Measurements from ENCODE around the gene ATP9A. TPM values are rescaled to one million over a fixed set of nuclear protein-coding genes. Genes with fewer than 3 reads are reported as not detected.

Gene ATP9A
- total RNA-seq, 1 experiment from 2014 or later, result 16.8 TPM

GRCh38 chr20:51648571-51648947 lies 119.6 kb downstream of the ATP9A start (continued):
- no peak for TF ChIP-seq YY1 (IDR thresholded peaks at IDR 0.05; ENCODE audit: extremely low read depth, insufficient replicate concordance, low read depth, low read length)

- intact Hi-C loops (cut with micrococcal nuclease), result no loop called here
- no peak overlapping the region for H3K9ac ChIP-seq (ENCODE audit: low read length)
- no peaks in the 10 kb centered on the region for H3K27me3 ChIP-seq (ENCODE audit: insufficient read depth, low read length)
- no peaks in the 10 kb centered on the region for H3K9me2 ChIP-seq (ENCODE audit: insufficient read depth)
- POLR2A ChIA-PET, result no interaction called here
- DNase-seq (ENCODE audit: low read depth, low spot score), result no peak
- no peak overlapping the region for H3K4me2 ChIP-seq (ENCODE audit: low read length)
- no peaks in the 10 kb centered on the region for H3K9me3 ChIP-seq (ENCODE audit: control insufficient read depth in 1 of 2, insufficient read depth in 1 of 2, low read depth in 1 of 2, low read length in 2 of 2)
- no peaks in the 10 kb centered on the region for H3K36me3 ChIP-seq (ENCODE audit: control insufficient read depth in 1 of 2, insufficient read depth in 2 of 2, low read length in 2 of 2)
- no peak for ATAC-seq
- no TSS peak for BruUV-seq (replicated peaks)
- no peak overlapping the region for H2AFZ ChIP-seq (ENCODE audit: low read depth, low read length, poor library complexity, severe bottlenecking)
- TF ChIP-seq ZFX (IDR thresholded peaks at IDR 0.05) (no peak), EZH2 (IDR thresholded peaks at IDR 0.05) (no peak), JUND (IDR thresholded peaks at IDR 0.05) (no peak), EGR1 (IDR thresholded peaks at IDR 0.05; ENCODE audit: low read depth) (no peak), ZBTB33 (IDR thresholded peaks at IDR 0.05; ENCODE audit: extremely low read depth, insufficient replicate concordance, low read length) (no peak), REST (IDR thresholded peaks at IDR 0.05; ENCODE audit: low read depth) (no peak), EZH2phosphoT487 (IDR thresholded peaks at IDR 0.05; ENCODE audit: borderline replicate concordance) (no peak), CTCF (IDR thresholded peaks at IDR 0.05 in 2 of 3, conservative IDR thresholded peaks at IDR 0.05 in 1 of 3; ENCODE audit: borderline replicate concordance in 1 of 3, insufficient read depth in 1 of 3, low read depth in 2 of 3, low read length in 2 of 3) (no peak)
- RAD21 ChIA-PET (ENCODE audit: low non-redundant PET in 1 of 2, low total read pairs in 2 of 2, uncharacterized antibody in 2 of 2, unreplicated experiment in 2 of 2), result no interaction called here
- CTCF ChIA-PET, result no interaction called here
- no peak overlapping the region for H3K4me3 ChIP-seq (replicated peaks in 1 of 2; ENCODE audit: low read depth in 1 of 2, low read length in 2 of 2)
- H3K79me2 ChIP-seq (ENCODE audit: insufficient read depth, low read length), result no peaks in the 10 kb centered on the region
- H4K20me1 ChIP-seq (ENCODE audit: insufficient read depth), result no peaks in the 10 kb centered on the region
- no peak overlapping the region for H3K27ac ChIP-seq (ENCODE audit: low read depth, low read length)
- peaks cover 8 to 23% of the 10 kb centered on the region in 2 experiments; a peak in 3 of 4 replicates for H3K4me1 ChIP-seq (ENCODE audit: control insufficient read depth in 1 of 2, insufficient read depth in 2 of 2, low read length in 2 of 2)
Measured at GRCh38 chr20:51647674-51648570, 120.3 kb downstream of the ATP9A start.

Data from HCT116 (cell line).